ENCODE results near the gene FGFR3. TPM values are rescaled to one million over a fixed set of nuclear protein-coding genes. Genes with fewer than 3 reads are reported as not detected.

The FGFR3 gene
- total RNA-seq, 1 experiment from 2014 or later: 8.2 TPM

DNA sequence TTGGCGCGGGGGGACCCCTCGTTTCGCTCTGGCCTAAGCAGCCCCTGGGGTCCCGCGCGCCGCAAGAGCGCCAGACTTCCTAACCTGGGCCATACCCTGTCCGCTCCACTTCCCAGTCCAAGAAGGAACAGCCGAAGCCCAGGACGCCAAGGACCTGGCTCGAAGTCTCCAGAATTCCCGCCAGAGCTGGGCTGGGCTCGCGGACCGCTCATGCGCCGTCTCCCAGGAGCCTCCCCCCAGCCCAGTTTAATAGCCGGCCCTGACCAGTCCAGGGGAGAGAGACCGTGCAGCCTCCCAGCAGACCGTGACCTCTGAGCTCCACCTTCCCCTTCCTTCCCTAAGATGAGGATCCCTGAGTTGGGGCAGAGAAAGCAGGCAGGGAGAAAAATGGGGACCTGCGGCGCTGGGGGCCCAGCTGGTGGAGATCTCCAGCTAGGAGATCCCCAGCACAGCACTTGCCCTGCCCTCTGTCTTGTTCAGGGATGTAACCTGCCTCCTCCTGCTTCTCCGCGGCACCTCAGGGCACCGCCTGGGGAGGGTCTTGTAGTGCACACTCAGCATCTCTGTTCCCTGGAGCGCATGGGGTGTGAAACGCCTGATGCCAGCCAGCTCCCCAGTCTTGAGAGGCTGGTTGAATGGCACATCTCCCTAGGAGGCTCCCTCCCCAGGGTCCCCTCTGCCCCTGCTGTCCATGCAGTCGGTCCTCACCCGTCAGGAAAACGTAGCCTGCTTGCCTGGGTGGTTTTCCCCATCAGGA is 64.0 kb downstream of the FGFR3 start:
- in situ Hi-C loops (cut with HindIII; ENCODE audit: low pct_unique_long_range_greater_than_20kb, low sequenced_read_pairs): no loop called here
- TF ChIP-seq POLR2AphosphoS5 (IDR thresholded peaks at IDR 0.05; ENCODE audit: low read depth, low read length) (no peak), SIN3A (IDR thresholded peaks at IDR 0.05; ENCODE audit: borderline replicate concordance, insufficient read depth, low read depth, low read length) (no peak), TCF7L2 (IDR thresholded peaks at IDR 0.05; ENCODE audit: low read depth, low read length) (no peak)
- TF ChIP-seq, protein P1, sequence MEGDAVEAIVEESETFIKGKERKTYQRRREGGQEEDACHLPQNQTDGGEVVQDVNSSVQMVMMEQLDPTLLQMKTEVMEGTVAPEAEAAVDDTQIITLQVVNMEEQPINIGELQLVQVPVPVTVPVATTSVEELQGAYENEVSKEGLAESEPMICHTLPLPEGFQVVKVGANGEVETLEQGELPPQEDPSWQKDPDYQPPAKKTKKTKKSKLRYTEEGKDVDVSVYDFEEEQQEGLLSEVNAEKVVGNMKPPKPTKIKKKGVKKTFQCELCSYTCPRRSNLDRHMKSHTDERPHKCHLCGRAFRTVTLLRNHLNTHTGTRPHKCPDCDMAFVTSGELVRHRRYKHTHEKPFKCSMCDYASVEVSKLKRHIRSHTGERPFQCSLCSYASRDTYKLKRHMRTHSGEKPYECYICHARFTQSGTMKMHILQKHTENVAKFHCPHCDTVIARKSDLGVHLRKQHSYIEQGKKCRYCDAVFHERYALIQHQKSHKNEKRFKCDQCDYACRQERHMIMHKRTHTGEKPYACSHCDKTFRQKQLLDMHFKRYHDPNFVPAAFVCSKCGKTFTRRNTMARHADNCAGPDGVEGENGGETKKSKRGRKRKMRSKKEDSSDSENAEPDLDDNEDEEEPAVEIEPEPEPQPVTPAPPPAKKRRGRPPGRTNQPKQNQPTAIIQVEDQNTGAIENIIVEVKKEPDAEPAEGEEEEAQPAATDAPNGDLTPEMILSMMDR (IDR thresholded peaks at IDR 0.05): no peak
- TF ChIP-seq, protein P2, sequence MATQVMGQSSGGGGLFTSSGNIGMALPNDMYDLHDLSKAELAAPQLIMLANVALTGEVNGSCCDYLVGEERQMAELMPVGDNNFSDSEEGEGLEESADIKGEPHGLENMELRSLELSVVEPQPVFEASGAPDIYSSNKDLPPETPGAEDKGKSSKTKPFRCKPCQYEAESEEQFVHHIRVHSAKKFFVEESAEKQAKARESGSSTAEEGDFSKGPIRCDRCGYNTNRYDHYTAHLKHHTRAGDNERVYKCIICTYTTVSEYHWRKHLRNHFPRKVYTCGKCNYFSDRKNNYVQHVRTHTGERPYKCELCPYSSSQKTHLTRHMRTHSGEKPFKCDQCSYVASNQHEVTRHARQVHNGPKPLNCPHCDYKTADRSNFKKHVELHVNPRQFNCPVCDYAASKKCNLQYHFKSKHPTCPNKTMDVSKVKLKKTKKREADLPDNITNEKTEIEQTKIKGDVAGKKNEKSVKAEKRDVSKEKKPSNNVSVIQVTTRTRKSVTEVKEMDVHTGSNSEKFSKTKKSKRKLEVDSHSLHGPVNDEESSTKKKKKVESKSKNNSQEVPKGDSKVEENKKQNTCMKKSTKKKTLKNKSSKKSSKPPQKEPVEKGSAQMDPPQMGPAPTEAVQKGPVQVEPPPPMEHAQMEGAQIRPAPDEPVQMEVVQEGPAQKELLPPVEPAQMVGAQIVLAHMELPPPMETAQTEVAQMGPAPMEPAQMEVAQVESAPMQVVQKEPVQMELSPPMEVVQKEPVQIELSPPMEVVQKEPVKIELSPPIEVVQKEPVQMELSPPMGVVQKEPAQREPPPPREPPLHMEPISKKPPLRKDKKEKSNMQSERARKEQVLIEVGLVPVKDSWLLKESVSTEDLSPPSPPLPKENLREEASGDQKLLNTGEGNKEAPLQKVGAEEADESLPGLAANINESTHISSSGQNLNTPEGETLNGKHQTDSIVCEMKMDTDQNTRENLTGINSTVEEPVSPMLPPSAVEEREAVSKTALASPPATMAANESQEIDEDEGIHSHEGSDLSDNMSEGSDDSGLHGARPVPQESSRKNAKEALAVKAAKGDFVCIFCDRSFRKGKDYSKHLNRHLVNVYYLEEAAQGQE (IDR thresholded peaks at IDR 0.05; ENCODE audit: insufficient read depth in 1 of 2, low read depth in 2 of 2, low read length in 1 of 2): no peak
- DNase-seq (ENCODE audit: low read depth, low spot score) (no peak), ATAC-seq (no peak)
- intact Hi-C loops (cut with micrococcal nuclease; ENCODE audit: unreplicated experiment): no loop called here
- Histone ChIP-seq H3K27ac (ENCODE audit: low read length) (peak overlapping the region; percentile 73), H3K9me3 (ENCODE audit: control insufficient read depth, insufficient read depth, low read depth, low read length) (no peaks in the 10 kb centered on the region), H3K4me3 (ENCODE audit: low read depth in 2 of 2, low read length in 2 of 2) (peak overlapping the region; percentile 69 to 75), H3K4me1 (ENCODE audit: control insufficient read depth, insufficient read depth, low read length) (peaks cover 10% of the 10 kb centered on the region), H3K27me3 (ENCODE audit: control insufficient read depth, insufficient read depth, low read length) (no peaks in the 10 kb centered on the region), H3K36me3 (ENCODE audit: control insufficient read depth, insufficient read depth, low read length) (peaks cover 5% of the 10 kb centered on the region; the same call in 1 of the 2 replicates)
- ChIA-PET CTCF (no interaction called here), POLR2A (no interaction called here)
- BruUV-seq (replicated peaks): no TSS peak

DNA sequence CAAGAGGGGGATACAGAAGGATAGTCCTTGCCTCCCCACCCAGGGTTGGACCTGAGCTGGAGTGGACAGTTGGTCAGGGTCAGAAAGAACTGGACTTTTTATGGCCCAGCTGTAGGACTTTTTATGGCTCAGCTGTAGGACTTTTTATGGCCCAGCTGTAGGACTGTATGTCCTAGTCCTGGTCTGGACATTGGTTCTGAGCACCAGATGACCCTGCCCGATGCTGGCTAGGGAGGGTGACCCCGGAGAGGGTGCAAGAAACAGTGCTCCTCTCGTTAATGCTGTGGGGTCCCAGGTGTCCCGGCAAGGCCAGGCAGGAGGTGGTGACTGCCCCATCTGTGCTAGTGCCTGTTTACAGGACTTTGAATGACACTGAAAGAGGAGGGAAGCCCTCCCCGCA is 64.8 kb downstream of the FGFR3 start:
- intact Hi-C loops (cut with micrococcal nuclease; ENCODE audit: unreplicated experiment) (no loop called here), in situ Hi-C loops (cut with HindIII; ENCODE audit: low pct_unique_long_range_greater_than_20kb, low sequenced_read_pairs) (no loop called here)

More for the DNA sequence above, 64.8 kb downstream of the FGFR3 start:
- H3K9me3 ChIP-seq (ENCODE audit: control insufficient read depth, insufficient read depth, low read depth, low read length): no peaks in the 10 kb centered on the region
- no peak overlapping the region; the same call in 1 of the 2 replicates for H3K27ac ChIP-seq (ENCODE audit: low read length)
- H3K36me3 ChIP-seq (ENCODE audit: control insufficient read depth, insufficient read depth, low read length): peaks cover 5% of the 10 kb centered on the region; the same call in 1 of the 2 replicates
- no peak for TF ChIP-seq POLR2AphosphoS5 (IDR thresholded peaks at IDR 0.05; ENCODE audit: low read depth, low read length)
- TF ChIP-seq, protein P1 (IDR thresholded peaks at IDR 0.05): no peak
- CTCF ChIA-PET: no interaction called here
- no peak overlapping the region for H3K4me3 ChIP-seq (ENCODE audit: low read depth in 2 of 2, low read length in 2 of 2)
- no peak for ATAC-seq
- no peak for DNase-seq (ENCODE audit: low read depth, low spot score)
- H3K27me3 ChIP-seq (ENCODE audit: control insufficient read depth, insufficient read depth, low read length): no peaks in the 10 kb centered on the region
- BruUV-seq (replicated peaks): no TSS peak
- peaks cover 10% of the 10 kb centered on the region for H3K4me1 ChIP-seq (ENCODE audit: control insufficient read depth, insufficient read depth, low read length)
- POLR2A ChIA-PET: no interaction called here

Other genes starting within 250 kb of the FGFR3 start
- 7.0 TPM for gene FAM53A, start 109.0 kb upstream of the FGFR3 start, total RNA-seq (2021; ENCODE audit: unreplicated experiment)
- gene SLBP, start 81.0 kb upstream of the FGFR3 start, total RNA-seq (2021; ENCODE audit: unreplicated experiment): 73.4 TPM
- gene TMEM129, start 72.0 kb upstream of the FGFR3 start, total RNA-seq (2021; ENCODE audit: unreplicated experiment): 32.6 TPM
- gene TACC3, start 71.8 kb upstream of the FGFR3 start, total RNA-seq (2021; ENCODE audit: unreplicated experiment): 106 TPM
- gene LETM1, start 62.9 kb downstream of the FGFR3 start, total RNA-seq (2021; ENCODE audit: unreplicated experiment): 67.6 TPM
- gene NSD2, start 78.1 kb downstream of the FGFR3 start, total RNA-seq (2021; ENCODE audit: unreplicated experiment): 116 TPM
- gene NELFA, start 215.7 kb downstream of the FGFR3 start, total RNA-seq (2021; ENCODE audit: unreplicated experiment): 27.0 TPM